AG09319 (cell line): ENCODE data around the gene FAM171A2.

Source experiments
- DNase-seq: peaks from one replicate; pipeline ENCODE4 v3.0.0-alpha.2; 2010; ENCODE audit warnings: low read depth; ENCODE audit errors: extremely low read depth
- CTCF ChIP-seq: IDR thresholded peaks from 2 replicates; pipeline ENCODE4 v1.5.1; 2011; ENCODE audit warnings: low read depth, mild to moderate bottlenecking, inconsistent platforms, low read length, moderate library complexity

Gene FAM171A2

GRCh38 chr17:44320066-44320465 lies 43.6 kb downstream of the FAM171A2 start:
- no peak for DNase-seq
- no peak for TF ChIP-seq CTCF

- DNase-seq: no peak
- TF ChIP-seq CTCF: no peak
Observed at GRCh38 chr17:44318077-44318892, 45.4 kb downstream of the FAM171A2 start.

- no peak for TF ChIP-seq CTCF
- DNase-seq: no peak
Observed at GRCh38 chr17:44317545-44317944, 46.1 kb downstream of the FAM171A2 start.

GRCh38 chr17:44315760-44316731 lies 47.6 kb downstream of the FAM171A2 start:
- no peak for TF ChIP-seq CTCF
- DNase-seq: no peak

GRCh38 chr17:44314869-44315661 lies 48.6 kb downstream of the FAM171A2 start:
- TF ChIP-seq CTCF: no peak
- no peak for DNase-seq

- DNase-seq: no peak
- no peak for TF ChIP-seq CTCF
Observed at GRCh38 chr17:44314524-44314868, 49.2 kb downstream of the FAM171A2 start.
